Measurements from ENCODE around the gene HOXD13. TPM values are rescaled to one million over a fixed set of nuclear protein-coding genes. Genes with fewer than 3 reads are reported as not detected.

The HOXD13 gene
- total RNA-seq, 1 experiment from 2014 or later, result not detected

GRCh38 chr2:176128172-176128981 lies 35.9 kb downstream of the HOXD13 start:
- BruUV-seq (replicated peaks), result no TSS peak
- no peak overlapping the region for H3K27ac Mint-ChIP-seq (ENCODE audit: unreplicated experiment)
- H3K4me1 Mint-ChIP-seq (ENCODE audit: low read depth, unreplicated experiment), result no peaks in the 10 kb centered on the region
- intact Hi-C loops (cut with micrococcal nuclease; ENCODE audit: unreplicated experiment), result loop anchor here (5.0 to 10.0 kb wide), 3 partner anchors 424 to 1636 kb away; no protein-coding TSS in a partner anchor
- H3K9me3 Mint-ChIP-seq (ENCODE audit: low read depth, unreplicated experiment), result no peaks in the 10 kb centered on the region
- H3K27me3 Mint-ChIP-seq (ENCODE audit: unreplicated experiment), result no peaks in the 10 kb centered on the region
- DNase-seq, result no peak
- TF ChIP-seq CTCF (IDR thresholded peaks at IDR 0.05; ENCODE audit: unreplicated experiment), result no peak
- no peak overlapping the region for H3K4me3 Mint-ChIP-seq (ENCODE audit: low read depth, unreplicated experiment)
- H3K36me3 Mint-ChIP-seq (ENCODE audit: insufficient read depth, unreplicated experiment), result no peaks in the 10 kb centered on the region
- CTCF ChIA-PET, result no interaction called here

GRCh38 chr2:176128982-176129796 lies 36.7 kb downstream of the HOXD13 start, which contains the start of gene HOXD8:
Gene HOXD8, plus strand, starts transcription at chr2:176129705. Its CDS starts 662 bp downstream, at chr2:176130367.
- TF ChIP-seq CTCF (IDR thresholded peaks at IDR 0.05; ENCODE audit: unreplicated experiment), result no peak
- H3K27ac Mint-ChIP-seq (ENCODE audit: unreplicated experiment), result no peak within 1 kb of the TSS
- intact Hi-C loops (cut with micrococcal nuclease; ENCODE audit: unreplicated experiment), result loop anchor here (5.0 to 10.0 kb wide), 3 partner anchors 423 to 1636 kb away; no protein-coding TSS in a partner anchor
- no peaks in the 10 kb centered on the region for H3K36me3 Mint-ChIP-seq (ENCODE audit: insufficient read depth, unreplicated experiment)
- H3K27me3 Mint-ChIP-seq (ENCODE audit: unreplicated experiment), result no peaks in the 10 kb centered on the region
- DNase-seq, result no peak
- no peaks in the 10 kb centered on the region for H3K9me3 Mint-ChIP-seq (ENCODE audit: low read depth, unreplicated experiment)
- H3K4me1 Mint-ChIP-seq (ENCODE audit: low read depth, unreplicated experiment), result no peaks in the 10 kb centered on the region
- no peak within 1 kb of the TSS for H3K4me3 Mint-ChIP-seq (ENCODE audit: low read depth, unreplicated experiment)
- no TSS peak for BruUV-seq (replicated peaks)
- CTCF ChIA-PET, result no interaction called here

DNA sequence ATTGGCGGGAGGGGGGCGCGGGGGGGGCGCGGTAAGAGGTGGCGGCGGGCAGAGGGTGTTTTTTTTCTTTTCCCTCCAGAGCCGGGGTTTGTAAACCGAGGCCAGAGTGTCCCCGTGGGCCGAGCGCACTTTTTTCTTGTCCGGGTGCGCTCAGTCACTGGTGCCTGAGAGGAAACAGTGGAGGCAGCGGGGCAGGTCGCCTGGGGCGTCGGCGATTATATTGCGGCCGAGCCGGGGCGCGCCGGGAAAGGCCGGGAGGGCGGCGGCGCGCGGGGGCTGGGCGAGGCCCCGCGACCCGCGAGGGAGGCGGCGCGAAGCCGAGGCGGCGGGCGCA lies 37.3 kb downstream of the HOXD13 start:
- Mint-ChIP-seq H3K27ac (ENCODE audit: unreplicated experiment) (no peak overlapping the region), H3K9me3 (ENCODE audit: low read depth, unreplicated experiment) (no peaks in the 10 kb centered on the region), H3K36me3 (ENCODE audit: insufficient read depth, unreplicated experiment) (no peaks in the 10 kb centered on the region), H3K4me1 (ENCODE audit: low read depth, unreplicated experiment) (no peaks in the 10 kb centered on the region), H3K27me3 (ENCODE audit: unreplicated experiment) (no peaks in the 10 kb centered on the region), H3K4me3 (ENCODE audit: low read depth, unreplicated experiment) (no peak overlapping the region)
- DNase-seq, result no peak
- BruUV-seq (replicated peaks), result no TSS peak
- CTCF ChIA-PET, result no interaction called here
- intact Hi-C loops (cut with micrococcal nuclease; ENCODE audit: unreplicated experiment), result loop anchor here (5.0 to 10.0 kb wide), 3 partner anchors 423 to 1635 kb away; no protein-coding TSS in a partner anchor
- no peak for TF ChIP-seq CTCF (IDR thresholded peaks at IDR 0.05; ENCODE audit: unreplicated experiment)

GRCh38 chr2:176130147-176130956 lies 37.8 kb downstream of the HOXD13 start:
- no peaks in the 10 kb centered on the region for H3K36me3 Mint-ChIP-seq (ENCODE audit: insufficient read depth, unreplicated experiment)
- BruUV-seq (replicated peaks), result no TSS peak
- H3K4me1 Mint-ChIP-seq (ENCODE audit: low read depth, unreplicated experiment), result no peaks in the 10 kb centered on the region
- no peak for TF ChIP-seq CTCF (IDR thresholded peaks at IDR 0.05; ENCODE audit: unreplicated experiment)
- no peak for DNase-seq
- H3K9me3 Mint-ChIP-seq (ENCODE audit: low read depth, unreplicated experiment), result no peaks in the 10 kb centered on the region
- H3K27ac Mint-ChIP-seq (ENCODE audit: unreplicated experiment), result no peak overlapping the region
- no peaks in the 10 kb centered on the region for H3K27me3 Mint-ChIP-seq (ENCODE audit: unreplicated experiment)
- intact Hi-C loops (cut with micrococcal nuclease; ENCODE audit: unreplicated experiment), result no loop called here
- H3K4me3 Mint-ChIP-seq (ENCODE audit: low read depth, unreplicated experiment), result no peak overlapping the region
- CTCF ChIA-PET, result interaction anchor here (1.7 kb wide), 1 partner anchor 10 kb away, joined by 4 read pairs; no protein-coding TSS in a partner anchor
